Measurements from ENCODE around the gene CD1D.
A peak's percentile ranks its signal among the peaks of the same experiment; 100 is the strongest.
"Not testable (repeated sequence)": the region's sequence is repeated elsewhere in the genome, so short reads cannot be mapped to it uniquely, and the experiment has no call there.

Gene CD1D

GRCh38 chr1:158159597-158159996, 21.1 kb upstream of the CD1D start:
- H3K9me3 ChIP-seq (replicated peaks in 1 of 11), result no peaks in the 10 kb centered on the region
- no peak overlapping the region for H3K4me3 ChIP-seq
- peaks cover 0 to 38% (median 8%) of the 10 kb centered on the region in 10 experiments; a peak in 10 of 20 replicates for H3K4me1 ChIP-seq
- no peak overlapping the region for H3K4me2 ChIP-seq
- no peaks in the 10 kb centered on the region for H4K20me1 ChIP-seq
- no peaks in the 10 kb centered on the region for H3K36me3 ChIP-seq
- no peaks in the 10 kb centered on the region for H3K27me3 ChIP-seq
- no peak overlapping the region for H3K9ac ChIP-seq
- H3K27ac ChIP-seq, result no peak overlapping the region
- no peak for TF ChIP-seq Cebpa-rat (IDR thresholded peaks at IDR 0.05)

- no peak for TF ChIP-seq Cebpa-rat (IDR thresholded peaks at IDR 0.05)
- no peak overlapping the region for H3K4me3 ChIP-seq
- H3K27ac ChIP-seq, result no peak overlapping the region
- H3K9ac ChIP-seq, result no peak overlapping the region
- H3K4me1 ChIP-seq, result peaks cover 0 to 34% (median 7%) of the 10 kb centered on the region in 10 experiments; a peak in 10 of 20 replicates
- H3K36me3 ChIP-seq, result no peaks in the 10 kb centered on the region
- no peaks in the 10 kb centered on the region for H4K20me1 ChIP-seq
- no peak overlapping the region for H3K4me2 ChIP-seq
- no peaks in the 10 kb centered on the region for H3K27me3 ChIP-seq
- peaks cover 0 to 8% (median 0%) of the 10 kb centered on the region in 11 experiments; a peak in 7 of 22 replicates for H3K9me3 ChIP-seq (replicated peaks in 1 of 11)
These were observed 19.2 kb upstream of the CD1D start for GRCh38 chr1:158161446-158161845.

GRCh38 chr1:158163000-158163947, 17.4 kb upstream of the CD1D start:
- peak overlapping the region in 5 of 11 experiments; percentile 31 to 63 (median 56); a peak in 10 of 22 replicates for H3K4me2 ChIP-seq
- H3K4me1 ChIP-seq, result peaks cover 0 to 40% (median 8%) of the 10 kb centered on the region in 10 experiments; a peak in 10 of 20 replicates
- H3K4me3 ChIP-seq, result no peak overlapping the region

GRCh38 chr1:158169105-158169504, 11.6 kb upstream of the CD1D start:
- H3K9me3 ChIP-seq (replicated peaks in 1 of 11), result peaks cover 8 to 31% (median 12%) of the 10 kb centered on the region in 11 experiments; a peak in 21 of 22 replicates

More at GRCh38 chr1:158163000-158163947, 17.4 kb upstream of the CD1D start:
- no peaks in the 10 kb centered on the region for H3K27me3 ChIP-seq
- H3K9me3 ChIP-seq (replicated peaks in 1 of 11), result peaks cover 0 to 14% (median 0%) of the 10 kb centered on the region in 11 experiments; a peak in 7 of 22 replicates
- H3K27ac ChIP-seq, result no peak overlapping the region
- H3K36me3 ChIP-seq, result no peaks in the 10 kb centered on the region
- TF ChIP-seq Cebpa-rat (IDR thresholded peaks at IDR 0.05), result no peak
- H4K20me1 ChIP-seq, result no peaks in the 10 kb centered on the region
- no peak overlapping the region for H3K9ac ChIP-seq

GRCh38 chr1:158175915-158176314, 4.8 kb upstream of the CD1D start:
- not testable (repeated sequence) for H4K20me1 ChIP-seq, H3K9ac ChIP-seq, H3K4me3 ChIP-seq, H3K36me3 ChIP-seq, H3K27ac ChIP-seq
- Histone ChIP-seq H3K27me3 (peaks cover 5 to 18% (median 13%) of the 10 kb centered on the region in 11 experiments), H3K4me1 (peaks cover 5 to 31% (median 24%) of the 10 kb centered on the region in 10 experiments), H3K9me3 (replicated peaks in 1 of 11) (peaks cover 0 to 11% (median 0%) of the 10 kb centered on the region in 11 experiments; a peak in 3 of 22 replicates), H3K4me2 (peak overlapping the region in 4 of 11 experiments; percentile 0 to 22 (median 16); a peak in 3 of 22 replicates)

More at GRCh38 chr1:158169105-158169504, 11.6 kb upstream of the CD1D start:
- H3K4me3 ChIP-seq, result peak overlapping the region in 2 of 10 experiments; percentile 0 to 15; a peak in 2 of 20 replicates
- no peak for TF ChIP-seq Cebpa-rat (IDR thresholded peaks at IDR 0.05)
- H3K27me3 ChIP-seq, result no peaks in the 10 kb centered on the region
- peak overlapping the region in 4 of 11 experiments; percentile 30 to 46 (median 40); a peak in 6 of 22 replicates for H3K27ac ChIP-seq
- no peaks in the 10 kb centered on the region for H3K36me3 ChIP-seq
- H3K4me1 ChIP-seq, result peaks cover 0 to 25% (median 6%) of the 10 kb centered on the region in 10 experiments; a peak in 10 of 20 replicates
- peak overlapping the region in 6 of 11 experiments; percentile 14 to 56 (median 34); a peak in 11 of 22 replicates for H3K4me2 ChIP-seq
- H3K9ac ChIP-seq, result no peak overlapping the region
- H4K20me1 ChIP-seq, result no peaks in the 10 kb centered on the region

- no peak for TF ChIP-seq Cebpa-rat (IDR thresholded peaks at IDR 0.05)
- H3K27ac ChIP-seq, result no peak overlapping the region
- H3K4me3 ChIP-seq, result no peak overlapping the region
- no peaks in the 10 kb centered on the region for H3K36me3 ChIP-seq
- peak overlapping the region in 8 of 11 experiments; percentile 0 to 53 (median 20); a peak in 11 of 22 replicates for H3K4me2 ChIP-seq
- peaks cover 9 to 36% (median 29%) of the 10 kb centered on the region in 10 experiments for H3K4me1 ChIP-seq
- peaks cover 9 to 23% (median 17%) of the 10 kb centered on the region in 11 experiments for H3K27me3 ChIP-seq
- H3K9me3 ChIP-seq (replicated peaks in 1 of 11), result peaks cover 0 to 16% (median 0%) of the 10 kb centered on the region in 11 experiments; a peak in 4 of 22 replicates
- no peak overlapping the region for H3K9ac ChIP-seq
- H4K20me1 ChIP-seq, result no peaks in the 10 kb centered on the region
These were observed 4.3 kb upstream of the CD1D start for GRCh38 chr1:158176399-158176798.

GRCh38 chr1:158176849-158177699, 3.6 kb upstream of the CD1D start:
- H3K9ac ChIP-seq, H3K36me3 ChIP-seq, H4K20me1 ChIP-seq, H3K4me3 ChIP-seq, H3K27ac ChIP-seq: not testable (repeated sequence)
- Histone ChIP-seq H3K9me3 (replicated peaks in 1 of 11) (peaks cover 0 to 19% (median 1%) of the 10 kb centered on the region in 11 experiments; a peak in 6 of 22 replicates), H3K4me1 (peaks cover 12 to 42% (median 33%) of the 10 kb centered on the region in 10 experiments), H3K27me3 (peaks cover 16 to 30% (median 24%) of the 10 kb centered on the region in 11 experiments), H3K4me2 (peak overlapping the region in 8 of 11 experiments; percentile 0 to 53 (median 20); a peak in 11 of 22 replicates)

- Histone ChIP-seq H3K27ac (no peak overlapping the region), H3K9me3 (replicated peaks in 1 of 11) (peaks cover 0 to 19% (median 3%) of the 10 kb centered on the region in 11 experiments; a peak in 6 of 22 replicates), H4K20me1 (no peaks in the 10 kb centered on the region), H3K4me2 (no peak overlapping the region), H3K36me3 (no peaks in the 10 kb centered on the region; a peak in 1 of 22 replicates), H3K27me3 (peaks cover 22 to 37% (median 31%) of the 10 kb centered on the region in 11 experiments), H3K9ac (no peak overlapping the region), H3K4me1 (peaks cover 12 to 50% (median 33%) of the 10 kb centered on the region in 10 experiments), H3K4me3 (no peak overlapping the region)
- TF ChIP-seq Cebpa-rat (IDR thresholded peaks at IDR 0.05), result no peak
These were observed 2.8 kb upstream of the CD1D start for GRCh38 chr1:158177700-158178450.
